GM13977 (cell line): Measurements from ENCODE around the gene FAM83G.
"Not testable (repeated sequence)": the region's sequence is repeated elsewhere in the genome, so short reads cannot be mapped to it uniquely, and the experiment has no call there.

Experiments
- DNase-seq: peaks from one replicate; pipeline ENCODE4 v3.0.0; 2012; ENCODE audit warnings: low spot score
- CTCF ChIP-seq: IDR thresholded peaks from 2 replicates; pipeline ENCODE4 v1.5.1; 2012; ENCODE audit warnings: mild to moderate bottlenecking, control low read depth; ENCODE audit not compliant: insufficient read depth; ENCODE audit errors: extremely low read depth, missing control alignments
- in situ Hi-C: fragments of 300-500 bp; cut with MboI; formaldehyde crosslinking; loops from one replicate; pipeline ENCODE4 v1.12.0; 2022; ENCODE audit warnings: low sequenced_read_pairs, low pct_unique_long_range_greater_than_20kb, mixed read lengths, inconsistent platforms; ENCODE audit not compliant: unreplicated experiment

FAM83G gene

GRCh38 chr17:18937981-18938691 lies 66.4 kb downstream of the FAM83G start:
- in situ Hi-C loops = loop anchor here (25.0 kb wide), 1 partner anchor 126 kb away; no protein-coding TSS in a partner anchor
- no peak for TF ChIP-seq CTCF
- no peak for DNase-seq

GRCh38 chr17:18933102-18934058 lies 71.2 kb downstream of the FAM83G start:
- in situ Hi-C loops = loop anchor here (25.0 kb wide), 1 partner anchor 121 kb away; no protein-coding TSS in a partner anchor
- TF ChIP-seq CTCF = no peak
- DNase-seq = no peak

- no peak for TF ChIP-seq CTCF
- no peak for DNase-seq
- in situ Hi-C loops = loop anchor here (25.0 kb wide), 1 partner anchor 120 kb away; no protein-coding TSS in a partner anchor
These were observed 72.1 kb downstream of the FAM83G start for GRCh38 chr17:18932360-18933055.

- in situ Hi-C loops = loop anchor here (25.0 kb wide), 1 partner anchor 116 kb away; no protein-coding TSS in a partner anchor
- no peak for DNase-seq
- TF ChIP-seq CTCF = peak; percentile 12
These were observed 75.9 kb downstream of the FAM83G start for GRCh38 chr17:18928628-18929125.

- no peak for TF ChIP-seq CTCF
- DNase-seq = no peak
- in situ Hi-C loops = loop anchor here (25.0 kb wide), 1 partner anchor 113 kb away; no protein-coding TSS in a partner anchor
These were observed 79.4 kb downstream of the FAM83G start for GRCh38 chr17:18925187-18925586.

- DNase-seq, in situ Hi-C loops: not testable (repeated sequence)
These were observed 82.0 kb downstream of the FAM83G start for GRCh38 chr17:18922596-18922995.
